ENCODE measurements around the gene NAPEPLD. TPM values are rescaled to one million over a fixed set of nuclear protein-coding genes. Genes with fewer than 3 reads are reported as not detected.
"Not testable (repeated sequence)": the region's sequence is repeated elsewhere in the genome, so short reads cannot be mapped to it uniquely, and the experiment has no call there.

NAPEPLD gene
- total RNA-seq, result 10 to 100 TPM in 4 of 6 donors, 1 to 10 TPM in 2; 8.9 to 20.8 (median 10.8) TPM

- WGBS, 2 donors, result 6 to 20% methylated on average over 7 to 44 of the region's 82 CpGs
- Histone ChIP-seq H3K27me3 (no peaks in the 10 kb centered on the region), H3K27ac (peak within 1 kb of the TSS; percentile 94 to 96 (median 96)), H3K4me3 (peak within 1 kb of the TSS; percentile 55 to 77 (median 68)), H3K4me1 (peaks cover 12 to 21% (median 19%) of the 10 kb centered on the region in 4 donors), H3K9me3 (no peaks in the 10 kb centered on the region), H3K36me3 (no peaks in the 10 kb centered on the region)
- peak; percentile 88 to 98 for DNase-seq
- TF ChIP-seq POLR2A (IDR thresholded peaks at IDR 0.05), result peak in 3 of 4 donors; percentile 20 to 77 (median 48)
- TF ChIP-seq EP300 (IDR thresholded peaks at IDR 0.05), result no peak
- peak in 2 of 6 experiments; percentile 10 to 20 for TF ChIP-seq CTCF (IDR thresholded peaks at IDR 0.05)
- peak in 1 of 2 donors; percentile 65 for TF ChIP-seq POLR2AphosphoS5 (IDR thresholded peaks at IDR 0.05)
- peak; percentile 94 to 97 for ATAC-seq (ENCODE audit: low FRiP score in 2 of 2)
Measured at GRCh38 chr7:103148994-103149807, at the start of gene NAPEPLD. Gene NAPEPLD, minus strand, starts transcription at chr7:103149099. Its CDS starts 20,323 bp downstream, at chr7:103128776.

- H3K9me3 ChIP-seq; ATAC-seq (ENCODE audit: low FRiP score in 2 of 2); DNase-seq; H3K27ac ChIP-seq; H3K4me3 ChIP-seq; H3K27me3 ChIP-seq; H3K4me1 ChIP-seq; H3K36me3 ChIP-seq: not testable (repeated sequence)
- WGBS, 2 donors, result 70 to 82% methylated on average over 3 of the region's 3 CpGs
Measured at GRCh38 chr7:103198079-103198478, 49.2 kb upstream of the NAPEPLD start.

- H3K4me1 ChIP-seq; ATAC-seq (ENCODE audit: low FRiP score in 2 of 2); H3K27ac ChIP-seq; DNase-seq; H3K36me3 ChIP-seq; H3K4me3 ChIP-seq; H3K9me3 ChIP-seq; H3K27me3 ChIP-seq: not testable (repeated sequence)
- WGBS, 2 donors, result 88% methylated on average over 4 of the region's 4 CpGs
Measured at GRCh38 chr7:103195364-103195763, 46.5 kb upstream of the NAPEPLD start.

- peak; percentile 36 to 43 for ATAC-seq (ENCODE audit: low FRiP score in 2 of 2)
- peak in 1 of 2 donors; percentile 20 for DNase-seq
Measured at GRCh38 chr7:103172415-103173146, 23.7 kb upstream of the NAPEPLD start.

GRCh38 chr7:103171695-103172414, 23.0 kb upstream of the NAPEPLD start:
- H3K4me3 ChIP-seq; H3K27ac ChIP-seq; H3K36me3 ChIP-seq; ATAC-seq (ENCODE audit: low FRiP score in 2 of 2); DNase-seq; H3K9me3 ChIP-seq; H3K4me1 ChIP-seq; H3K27me3 ChIP-seq: not testable (repeated sequence)
- 60 to 95% methylated on average over 2 to 6 of the region's 6 CpGs for WGBS, 2 donors

More at GRCh38 chr7:103172415-103173146, 23.7 kb upstream of the NAPEPLD start:
- not testable (repeated sequence) for H3K36me3 ChIP-seq, H3K9me3 ChIP-seq, H3K27me3 ChIP-seq, H3K4me3 ChIP-seq, H3K27ac ChIP-seq, H3K4me1 ChIP-seq
- WGBS, 2 donors, result 88 to 98% methylated on average over 3 to 7 of the region's 8 CpGs

GRCh38 chr7:103166921-103167544, 18.1 kb upstream of the NAPEPLD start:
- not testable (repeated sequence) for ATAC-seq (ENCODE audit: low FRiP score in 2 of 2)
- 90 to 96% methylated on average over 3 of the region's 3 CpGs for WGBS, 2 donors

GRCh38 chr7:103163087-103163825, 14.4 kb upstream of the NAPEPLD start:
- ATAC-seq (ENCODE audit: low FRiP score in 2 of 2); H3K9me3 ChIP-seq; H3K36me3 ChIP-seq; DNase-seq; H3K4me3 ChIP-seq; H3K27me3 ChIP-seq; H3K27ac ChIP-seq: not testable (repeated sequence)
- 81% methylated on average over 5 of the region's 5 CpGs for WGBS, 2 donors
- H3K4me1 ChIP-seq, result peaks cover 0 to 12% (median 0%) of the 10 kb centered on the region in 4 donors

More at GRCh38 chr7:103166921-103167544, 18.1 kb upstream of the NAPEPLD start:
- DNase-seq, H3K4me3 ChIP-seq, H3K36me3 ChIP-seq, H3K27ac ChIP-seq, H3K9me3 ChIP-seq, H3K4me1 ChIP-seq, H3K27me3 ChIP-seq: not testable (repeated sequence)
